Brain pericyte (primary cell): ENCODE data around the gene PIGB.
"Not testable (repeated sequence)": the region's sequence is repeated elsewhere in the genome, so short reads cannot be mapped to it uniquely, and the experiment has no call there.

Experiments
- DNase-seq: peaks from one replicate; pipeline ENCODE4 v3.0.0-alpha.2; 2012; ENCODE audit warnings: low read depth, low spot score

PIGB gene

DNA sequence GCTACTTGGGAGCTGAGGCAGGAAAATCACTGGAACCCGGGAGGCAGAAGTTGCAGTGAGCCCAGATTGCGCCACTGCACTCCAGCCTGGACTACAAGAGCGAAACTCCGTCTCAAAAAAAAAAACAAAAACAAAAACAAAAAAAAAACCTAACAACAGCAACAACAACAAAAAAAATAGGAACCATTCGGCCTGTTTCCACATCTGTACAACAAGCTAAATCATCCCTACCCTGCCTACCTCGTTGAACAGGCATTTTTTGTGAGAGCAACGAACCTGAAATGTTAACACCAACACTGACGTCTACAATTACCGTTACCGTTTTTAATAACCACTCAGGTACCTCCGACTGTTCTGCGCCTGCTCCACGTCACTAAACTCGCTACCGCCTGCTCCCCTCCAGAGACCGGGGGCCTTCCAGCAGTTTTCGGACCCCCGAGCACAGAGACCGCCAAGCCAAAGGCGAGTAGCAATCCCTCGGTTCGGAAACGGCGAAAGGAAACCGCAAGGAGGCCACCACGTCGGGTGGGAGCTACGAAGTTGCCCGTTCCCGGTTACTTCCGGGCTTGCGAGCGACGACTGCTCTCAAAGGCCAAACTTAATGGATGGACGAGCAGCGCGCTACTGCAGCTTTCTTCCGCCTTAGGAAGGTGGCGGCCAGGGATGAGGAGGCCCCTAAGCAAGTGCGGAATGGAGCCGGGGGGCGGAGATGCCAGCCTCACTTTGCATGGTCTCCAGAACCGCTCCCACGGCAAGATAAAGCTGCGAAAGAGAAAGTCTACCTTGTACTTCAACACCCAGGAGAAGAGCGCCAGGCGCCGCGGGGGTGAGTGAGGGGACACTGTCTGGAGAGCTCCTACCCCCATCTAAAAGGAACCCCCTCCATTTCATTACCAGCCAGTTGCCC lies at the start of gene PIGB, which contains the start of gene PIGBOS1:
PIGB (plus strand) TSS at position 635 of the 907 bp plus-strand sequence; CDS start at position 664, 29 bp downstream.
PIGBOS1 (minus strand) TSS at position 536 of the 907 bp plus-strand sequence. CDS start 1,331 bp downstream, outside the sequence.
- DNase-seq = peak; percentile 68

DNA sequence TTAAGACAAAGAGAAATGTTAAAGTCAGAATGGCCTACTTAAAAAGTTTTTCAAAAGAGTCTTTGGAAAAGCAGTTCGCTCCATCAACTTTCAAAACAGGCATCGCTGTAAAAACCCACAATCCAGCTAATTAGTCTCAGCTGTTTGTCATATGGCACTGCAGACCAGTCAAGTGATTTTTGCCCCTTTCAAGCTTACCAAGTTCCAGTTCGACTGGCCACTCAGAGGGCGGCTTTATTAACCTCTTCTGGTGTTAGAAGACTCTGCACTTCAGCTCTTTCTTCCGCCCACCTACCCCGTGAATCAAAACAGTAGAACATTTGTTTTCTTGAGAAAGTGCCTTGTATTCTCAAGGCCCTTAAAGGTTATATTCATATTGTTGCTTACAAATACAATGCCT lies 48.7 kb upstream of the PIGB start:
- DNase-seq = no peak

DNA sequence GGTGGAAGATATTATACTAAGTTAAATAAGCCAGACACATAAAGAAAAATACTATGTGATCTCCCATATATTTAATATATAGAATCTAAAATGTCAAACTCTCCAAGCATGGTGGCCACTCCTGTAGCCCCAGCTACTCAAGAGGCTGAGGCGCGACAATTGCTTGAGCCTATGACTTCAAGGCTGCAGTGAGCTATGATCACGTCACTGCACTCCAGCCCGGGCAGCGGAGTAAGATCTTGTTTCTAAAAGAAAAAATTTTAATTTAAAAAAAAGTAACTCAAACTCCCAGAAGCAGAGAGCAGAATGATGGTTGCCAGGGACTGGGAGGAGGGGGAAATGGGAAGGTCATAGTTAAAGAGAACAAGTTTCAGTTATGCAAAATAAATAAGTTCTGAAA lies 42.7 kb upstream of the PIGB start:
- DNase-seq = no peak

DNA sequence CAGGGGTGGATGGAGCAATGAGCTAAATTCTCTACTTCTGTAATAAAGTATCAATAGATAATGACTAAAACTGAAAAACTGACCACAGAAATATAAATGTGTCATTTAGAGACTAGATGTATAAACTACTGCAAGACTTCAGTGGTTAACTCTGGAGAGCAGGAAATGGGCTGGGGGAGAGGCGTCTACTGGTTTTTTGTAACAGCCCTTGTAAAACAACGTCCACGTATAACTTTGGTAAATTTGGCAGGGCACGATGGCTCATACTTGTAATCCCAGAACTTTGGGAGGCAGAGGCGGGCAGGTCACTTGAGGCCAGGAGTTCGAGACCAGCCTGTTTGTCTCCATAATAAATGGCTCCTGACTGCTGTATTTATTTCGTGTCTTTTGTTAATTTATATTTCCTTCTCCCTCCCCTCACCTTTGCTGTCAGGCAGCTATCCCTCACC lies 41.9 kb upstream of the PIGB start:
- DNase-seq = no peak

DNA sequence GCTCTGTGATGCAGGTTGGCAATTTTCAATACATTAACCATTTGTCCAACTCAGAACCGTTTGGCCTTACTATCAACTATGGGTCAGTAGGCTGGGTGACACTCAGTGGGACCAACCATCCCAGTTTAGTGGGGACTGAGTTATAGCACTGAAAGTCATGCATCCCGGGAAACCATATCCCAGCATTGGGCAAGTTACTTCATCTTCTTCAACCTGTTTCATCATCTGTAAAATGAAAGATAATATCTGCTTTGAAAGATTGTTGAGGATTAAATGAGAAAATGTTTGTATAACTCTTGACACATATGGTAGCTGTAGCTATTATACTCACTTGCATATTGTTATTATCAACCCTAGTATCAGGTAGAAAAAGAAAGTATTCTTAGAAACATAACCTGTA lies 41.3 kb upstream of the PIGB start:
- no peak for DNase-seq

DNA sequence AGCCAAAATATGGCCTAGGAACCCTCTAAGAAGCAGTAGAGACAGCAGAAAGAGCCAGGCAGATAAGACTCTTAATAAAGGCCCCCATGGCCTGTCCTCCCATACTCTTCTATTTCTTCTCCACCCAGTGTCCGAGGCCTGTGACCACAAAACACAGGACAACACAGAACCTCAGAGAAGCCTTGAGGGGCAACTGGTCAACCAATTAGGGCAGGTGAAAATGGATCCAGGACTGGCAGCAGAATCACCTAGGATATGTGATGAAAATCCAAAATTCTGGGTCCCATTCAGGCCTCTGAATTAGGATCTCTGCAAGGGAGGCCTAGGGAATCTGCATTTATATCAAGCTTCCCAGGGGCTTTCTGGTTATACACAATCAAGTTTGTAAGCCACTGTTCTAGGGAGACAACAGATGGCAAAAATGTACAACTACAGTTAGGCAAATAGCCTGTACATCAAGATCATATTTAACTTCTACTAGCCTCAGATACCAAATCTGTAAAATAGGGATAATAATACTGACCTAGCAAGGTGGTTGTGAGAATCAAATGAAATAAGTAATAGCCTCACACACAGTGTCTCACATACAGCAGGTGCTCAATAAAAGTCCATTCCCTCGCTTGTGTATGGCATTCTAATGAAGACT lies 39.8 kb upstream of the PIGB start:
- no peak for DNase-seq

DNA sequence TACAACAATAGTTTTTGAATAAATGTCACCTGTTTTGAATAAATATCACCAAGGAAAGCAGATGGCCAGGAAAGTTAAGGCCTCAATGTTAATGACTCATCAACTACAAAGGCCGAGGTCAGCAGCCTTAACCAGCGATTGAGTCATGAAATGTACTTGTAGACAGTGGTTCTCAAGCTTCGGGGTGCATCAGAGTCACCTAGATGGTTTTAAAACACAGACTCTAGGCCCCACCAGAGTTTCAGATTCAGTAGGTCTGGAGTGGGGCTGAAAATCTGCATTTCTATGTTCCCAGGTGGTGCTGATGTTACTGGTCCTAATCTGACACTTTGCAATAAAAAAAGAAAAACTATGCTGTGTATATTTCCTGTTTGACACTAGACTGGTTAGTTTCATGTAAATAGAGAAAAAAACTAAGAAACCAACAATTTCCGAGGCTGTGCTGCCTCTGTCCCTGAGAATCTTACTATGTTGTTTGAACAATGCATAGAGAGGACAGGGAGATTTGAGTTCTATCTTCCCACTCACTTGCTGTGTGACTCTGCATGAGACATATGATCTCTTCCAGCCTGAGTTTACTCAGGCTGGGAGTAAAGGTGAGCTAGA lies 39.2 kb upstream of the PIGB start:
- peak; percentile 37 for DNase-seq

DNA sequence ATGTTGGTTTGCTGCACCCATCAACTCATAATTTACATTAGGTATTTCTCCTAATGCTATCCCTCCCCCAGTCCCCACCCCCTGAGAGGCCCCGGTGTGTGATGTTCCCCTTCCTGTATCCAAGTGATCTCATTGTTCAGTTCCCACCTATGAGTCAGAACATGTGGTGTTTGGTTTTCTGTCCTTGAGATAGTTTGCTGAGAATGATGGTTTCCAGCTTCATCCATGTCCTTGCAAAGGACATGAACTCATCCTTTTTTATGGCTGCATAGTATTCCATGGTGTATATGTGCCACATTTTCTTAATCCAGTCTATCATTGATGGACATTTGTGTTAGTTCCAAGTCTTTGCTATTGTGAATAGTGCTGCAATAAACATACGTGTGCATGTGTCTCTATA lies 38.4 kb upstream of the PIGB start:
- not testable (repeated sequence) for DNase-seq

DNA sequence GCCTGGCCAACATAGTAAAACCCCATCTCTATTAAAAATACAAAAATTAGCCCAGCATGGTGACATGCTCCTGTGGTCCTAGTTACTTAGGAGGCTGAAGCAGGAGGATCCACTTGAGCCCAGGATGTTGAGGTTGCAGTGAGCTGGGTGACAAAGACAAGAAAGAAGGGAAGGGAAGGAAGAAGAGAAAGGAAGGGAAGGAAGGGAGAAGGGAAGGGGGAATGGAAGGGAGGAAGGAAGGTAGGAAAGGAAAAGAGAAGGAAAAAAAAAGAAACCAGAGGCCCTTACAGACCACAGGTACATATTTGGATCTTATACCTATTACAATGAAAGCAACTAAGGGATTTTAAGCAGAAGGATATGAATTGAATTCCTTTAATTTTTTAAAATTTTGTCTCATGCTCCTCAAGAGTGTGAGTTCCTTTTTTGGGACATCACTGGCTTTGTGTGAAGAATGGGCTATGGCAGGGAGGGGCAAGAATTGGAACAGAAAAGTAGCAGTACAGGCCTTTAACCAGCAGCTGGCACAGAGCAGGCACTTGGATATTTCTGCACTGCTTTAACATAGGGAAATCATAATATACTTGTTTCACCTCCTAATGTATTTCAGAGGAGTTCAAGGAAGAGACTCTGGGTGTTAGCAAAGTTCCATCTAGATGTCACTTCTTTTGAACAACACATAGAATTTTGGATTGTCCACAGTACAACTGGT lies 37.3 kb upstream of the PIGB start:
- DNase-seq = no peak

DNA sequence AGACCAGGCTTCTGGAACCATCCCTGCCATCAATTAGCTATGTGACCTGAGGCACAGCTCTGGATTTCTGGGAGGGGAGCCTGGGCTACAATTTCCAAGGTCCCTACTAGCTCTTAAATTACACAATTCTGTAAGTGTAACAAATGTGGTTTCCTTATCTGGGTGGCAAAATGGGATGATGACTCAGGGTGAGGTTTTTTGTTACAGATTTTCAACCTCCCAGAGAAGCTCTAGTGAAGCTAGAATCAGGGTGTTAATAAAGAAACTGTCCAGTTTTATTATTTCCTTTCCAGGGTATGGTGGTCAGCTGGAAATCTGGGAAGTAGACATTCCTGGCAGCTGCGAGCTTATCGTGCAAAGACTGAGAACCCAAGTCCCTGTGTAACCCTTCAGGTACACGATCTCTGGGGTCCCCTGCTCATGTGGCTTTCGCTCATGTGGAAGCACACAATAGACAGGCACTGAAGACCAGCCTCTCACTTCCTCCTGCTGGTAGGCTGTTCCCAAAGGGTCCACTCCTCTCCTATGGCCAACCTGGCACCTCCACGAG lies 36.7 kb upstream of the PIGB start:
- DNase-seq = no peak

DNA sequence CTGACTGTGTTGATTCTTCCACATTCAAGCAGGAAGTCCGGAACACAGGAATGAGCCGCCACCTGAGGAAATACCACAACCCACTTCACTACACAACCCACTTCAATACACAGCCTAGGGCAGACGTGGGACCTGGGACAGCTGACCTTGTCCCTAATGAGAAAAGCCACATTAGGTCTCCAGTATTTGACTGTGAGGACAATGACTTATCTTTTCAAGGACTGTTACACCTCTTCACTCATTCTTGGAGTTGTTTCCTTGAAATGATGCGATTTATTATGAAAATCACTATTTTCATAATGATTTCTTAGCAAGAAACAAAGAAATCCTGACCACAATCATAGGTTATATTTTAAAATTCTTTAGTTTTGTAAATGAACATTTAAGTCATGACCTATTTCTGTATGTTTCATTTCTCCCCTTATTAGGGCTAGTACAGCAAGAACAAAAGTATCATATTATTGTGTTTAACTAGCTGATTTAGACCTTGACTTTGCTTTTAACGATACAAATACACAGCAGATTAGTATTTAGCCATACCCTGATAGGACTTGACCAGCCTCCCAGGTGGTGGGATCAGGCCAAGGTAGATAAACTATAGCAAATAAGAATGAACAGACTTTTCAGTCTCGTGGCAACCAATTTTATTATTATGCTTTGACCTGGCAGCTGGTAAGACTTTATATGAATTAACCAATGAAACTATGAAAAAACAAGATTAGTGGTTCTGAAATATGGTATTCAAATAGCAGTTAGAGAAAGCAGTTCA lies 35.5 kb upstream of the PIGB start:
- no peak for DNase-seq

DNA sequence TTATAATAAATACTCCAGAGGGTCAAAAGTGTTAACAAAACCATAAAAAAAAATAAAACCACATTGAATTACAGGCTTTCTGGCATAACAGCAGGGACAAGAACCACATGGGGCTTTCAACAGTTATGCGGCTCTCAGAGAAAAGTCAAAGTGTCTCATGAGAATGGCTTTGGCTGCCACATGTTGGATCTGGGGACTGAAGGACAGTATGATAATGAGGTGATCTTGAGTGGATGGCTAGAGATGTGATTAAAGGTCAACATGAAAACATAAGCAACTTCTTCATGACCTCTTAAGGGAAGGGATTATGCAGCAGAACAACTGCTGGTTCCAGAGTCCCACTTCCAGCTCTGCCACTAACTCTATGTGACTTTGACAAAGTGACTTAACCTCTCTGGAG lies 34.6 kb upstream of the PIGB start:
- no peak for DNase-seq

DNA sequence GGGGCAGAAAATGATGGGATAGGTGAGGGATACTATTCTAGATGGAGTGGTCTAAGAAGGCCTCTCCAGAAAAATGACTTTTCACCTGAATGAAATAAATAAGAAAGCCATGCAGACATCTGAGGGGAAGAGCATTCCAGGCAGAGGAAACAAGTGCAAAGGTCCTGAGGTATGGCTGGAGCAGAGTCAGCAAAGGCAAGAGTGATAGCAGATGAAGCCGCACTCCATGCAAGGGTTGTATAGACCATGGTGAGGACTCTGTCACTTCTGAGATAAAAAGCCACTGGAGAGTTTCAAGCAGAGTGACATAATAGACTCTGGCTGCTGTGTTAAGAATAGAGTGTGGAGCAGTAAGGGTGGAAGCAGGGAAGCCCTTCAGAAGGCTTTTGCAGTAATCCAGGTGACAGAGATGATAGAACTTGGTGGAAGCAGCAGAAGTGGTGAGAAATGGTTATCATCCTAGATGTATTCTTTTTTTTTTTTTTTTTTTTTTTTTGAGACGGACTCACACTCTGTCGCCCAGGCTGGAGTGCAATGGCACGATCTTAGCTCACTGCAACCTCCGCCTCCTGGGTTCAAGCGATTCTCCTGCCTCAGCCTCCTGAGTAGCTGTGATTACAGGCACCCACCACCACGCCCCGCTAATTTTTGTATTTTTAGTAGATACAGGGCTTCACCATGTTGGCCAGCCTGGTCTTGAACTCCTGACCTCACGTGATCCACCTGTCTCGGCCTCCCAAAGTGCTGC lies 32.4 kb upstream of the PIGB start:
- not testable (repeated sequence) for DNase-seq

DNA sequence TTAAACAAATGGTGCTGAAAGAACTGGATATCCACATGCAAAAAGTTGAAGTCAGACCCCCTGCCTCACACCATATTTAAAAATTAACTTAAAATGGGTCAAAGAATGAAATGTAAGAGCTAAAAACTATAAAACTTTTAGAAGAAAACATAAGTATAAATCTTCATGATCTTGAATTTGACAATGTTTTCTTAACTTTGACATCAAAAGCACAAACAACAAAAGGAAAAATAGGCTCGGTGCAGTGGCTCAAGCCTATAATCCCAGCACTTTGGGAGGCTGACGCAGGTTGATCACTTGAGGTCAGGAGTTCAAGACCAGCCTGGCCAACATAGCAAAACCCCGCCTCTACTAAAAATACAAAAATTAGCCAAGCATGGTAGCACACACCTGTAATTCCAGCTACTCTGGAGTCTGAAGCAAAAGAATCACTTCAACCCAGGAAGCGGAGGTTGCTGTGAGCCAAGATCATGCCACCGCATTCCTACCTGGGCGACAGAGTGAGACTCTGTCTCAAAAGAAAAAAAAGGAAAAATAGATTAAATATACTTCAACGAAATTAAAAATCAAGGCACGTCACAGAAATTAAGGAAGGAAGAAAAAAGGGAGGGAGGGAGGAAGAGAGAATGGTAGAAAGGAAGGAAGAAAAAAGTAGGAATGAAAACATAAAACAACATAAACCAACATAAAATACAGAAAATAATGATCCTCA lies 30.9 kb upstream of the PIGB start:
- DNase-seq = no peak

DNA sequence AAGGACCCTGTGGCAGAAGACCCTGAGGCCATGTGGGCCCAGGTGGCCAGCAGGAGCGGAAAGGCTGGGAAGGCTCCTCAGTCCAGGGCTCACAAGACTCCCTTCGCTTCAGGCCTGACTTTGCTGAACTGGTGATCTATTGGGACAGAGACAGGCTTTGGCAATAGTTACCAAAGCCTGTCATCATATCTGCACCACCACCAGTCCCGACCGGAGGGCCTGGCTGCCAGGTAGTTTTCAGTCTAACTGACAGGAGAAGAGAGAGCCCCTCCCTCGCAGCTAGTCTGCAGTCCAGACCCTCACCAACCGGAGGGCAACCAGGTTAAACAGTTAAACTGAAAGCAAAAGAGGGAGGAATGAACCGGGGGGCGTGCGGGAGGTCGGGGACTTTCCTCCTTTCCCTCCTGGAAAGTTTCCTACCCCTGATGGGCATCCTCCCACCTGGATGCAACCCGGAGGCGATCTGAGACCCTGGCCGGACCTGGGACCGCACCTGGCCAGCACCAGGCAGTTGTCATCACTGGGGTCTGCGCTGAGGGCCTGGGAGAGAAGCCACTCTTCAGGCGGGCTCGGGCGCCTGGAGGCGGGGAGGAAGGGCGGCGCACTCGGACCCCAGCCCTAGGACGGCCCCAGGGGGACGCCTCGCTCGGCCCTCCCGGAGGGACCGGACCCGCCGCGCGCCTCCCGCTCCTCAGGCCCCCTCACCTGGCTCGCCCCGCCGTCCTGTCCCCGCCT lies 29.8 kb upstream of the PIGB start:
- no peak for DNase-seq

DNA sequence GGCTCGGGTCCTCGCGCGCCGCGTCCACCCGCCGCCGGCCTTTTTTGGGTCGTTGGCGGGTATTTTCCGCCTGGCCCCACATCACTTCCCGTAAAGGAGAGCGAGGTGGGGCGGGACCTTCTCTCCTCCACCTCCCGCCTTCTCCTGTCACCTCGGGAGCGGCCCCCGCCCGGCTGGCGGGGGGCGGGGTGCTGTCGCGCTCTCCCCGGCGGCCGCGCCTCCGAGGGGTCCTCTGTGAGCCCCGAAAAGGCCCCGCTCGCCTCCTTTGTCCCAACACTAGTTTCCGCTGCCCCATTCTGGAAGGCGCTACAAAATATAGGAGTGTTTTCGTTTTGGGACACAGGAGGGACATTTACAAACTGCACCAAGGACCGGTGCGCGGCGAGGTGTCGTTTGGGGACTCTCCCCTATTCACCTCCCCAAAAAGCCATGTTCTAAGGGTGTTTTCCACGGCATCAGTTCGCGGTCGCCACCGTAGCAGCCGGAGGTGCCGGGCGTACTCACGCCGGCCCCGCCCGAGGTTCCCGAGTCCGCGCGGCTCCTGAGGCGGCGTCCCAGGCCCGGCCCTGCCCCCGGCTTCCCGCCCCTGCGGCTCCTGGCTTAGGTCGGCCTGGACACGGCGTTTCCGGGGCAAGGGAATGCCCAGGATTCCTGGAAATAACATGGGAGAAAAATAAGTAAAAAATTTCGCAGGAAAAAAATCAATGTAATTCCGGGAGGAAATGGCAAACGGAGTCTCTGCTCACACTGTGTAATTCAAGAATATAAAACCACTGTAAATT lies 29.1 kb upstream of the PIGB start, which contains the start of gene RAB27A:
RAB27A (minus strand) TSS at position 68 of the 782 bp plus-strand sequence. CDS start 54,879 bp downstream, outside the sequence.
- DNase-seq = no peak

DNA sequence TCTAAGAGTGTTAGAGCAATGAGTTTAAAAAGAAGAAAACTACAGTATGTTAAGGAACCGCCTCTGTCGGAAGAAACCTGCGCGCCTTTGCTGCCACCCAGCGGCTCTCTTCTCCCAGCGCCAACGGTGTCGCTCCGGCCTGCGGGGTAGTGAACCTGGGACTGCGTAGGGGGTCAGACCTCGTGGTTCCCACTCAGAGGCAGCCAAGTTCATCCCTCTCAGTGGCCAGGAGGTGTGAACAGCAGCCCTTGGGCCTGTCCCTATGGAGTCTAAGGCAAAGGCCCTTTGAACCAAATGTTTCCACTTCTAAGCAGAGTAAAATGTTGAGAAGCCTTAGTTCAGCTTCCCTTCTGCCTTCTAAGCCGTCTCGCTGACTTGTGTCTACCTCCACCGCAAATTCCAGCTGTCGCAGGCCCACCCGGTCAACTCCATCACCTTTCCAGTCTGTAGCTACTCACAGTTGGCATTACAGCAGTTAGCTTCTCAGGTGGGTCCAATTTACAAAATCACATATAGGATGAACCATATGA lies 28.4 kb upstream of the PIGB start:
- DNase-seq = peak; percentile 46
